ENCODE measurements around the gene LAMA4. TPM values are rescaled to one million over a fixed set of nuclear protein-coding genes. Genes with fewer than 3 reads are reported as not detected.

LAMA4 gene
- total RNA-seq, 1 experiment from 2014 or later, result 1.1 TPM

DNA sequence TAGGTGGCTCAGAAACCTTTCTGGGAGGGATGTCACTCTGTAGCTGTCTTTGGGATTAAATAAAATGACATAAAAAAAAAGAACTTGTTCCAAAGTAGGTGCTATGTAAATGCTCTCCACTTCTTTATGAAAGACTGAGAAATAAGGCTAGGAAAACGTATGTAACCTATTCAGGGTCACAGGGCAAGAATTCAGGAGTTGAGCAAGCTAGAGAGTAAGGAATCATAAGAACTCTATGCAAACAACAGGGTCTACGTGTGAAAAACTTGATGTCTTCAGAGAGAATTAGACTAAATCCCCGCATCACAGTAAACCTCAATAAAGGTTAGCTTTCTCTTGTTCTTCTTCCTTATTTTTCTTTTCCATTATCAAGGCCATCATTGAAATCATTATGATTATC lies 59.2 kb downstream of the LAMA4 start:
- H3K4me2 ChIP-seq (ENCODE audit: insufficient read depth, insufficient read length, low read length), result no peak overlapping the region
- H4K8ac ChIP-seq (replicated peaks; ENCODE audit: insufficient read length, low read depth, low read length), result no peak overlapping the region
- no peaks in the 10 kb centered on the region for H3K23me2 ChIP-seq (ENCODE audit: insufficient read length, low read depth, low read length, poor library complexity, severe bottlenecking)
- no peak overlapping the region for H4K5ac ChIP-seq (ENCODE audit: insufficient read length, low read depth, low read length)
- no peaks in the 10 kb centered on the region for H4K20me1 ChIP-seq (ENCODE audit: control insufficient read depth, insufficient read depth, insufficient read length)
- no peak overlapping the region for H2AFZ ChIP-seq (ENCODE audit: low read length)
- H3K27ac Mint-ChIP-seq, result no peak overlapping the region
- H3K27me3 ChIP-seq (ENCODE audit: insufficient read depth, low read length), result no peaks in the 10 kb centered on the region
- H2BK15ac ChIP-seq (ENCODE audit: low read depth, low read length), result no peak overlapping the region
- H2BK5ac ChIP-seq (ENCODE audit: insufficient read length, low read length), result no peak overlapping the region
- no peak overlapping the region for H3T11ph ChIP-seq (ENCODE audit: low read length)
- no peaks in the 10 kb centered on the region for H3K79me1 ChIP-seq (ENCODE audit: insufficient read depth, low read depth, low read length, poor library complexity, severe bottlenecking)
- no peak overlapping the region for H3K18ac ChIP-seq (ENCODE audit: insufficient read length, low read depth, low read length)
- H3K23ac ChIP-seq (ENCODE audit: insufficient read length, low read depth, low read length), result no peak overlapping the region
- no peak overlapping the region for H3K4ac ChIP-seq (ENCODE audit: low read depth, low read length)
- WGBS (ENCODE audit: extremely low coverage, insufficient read length, low lambda C conversion rate), result no CpG with 5 or more reads among the region's 3 CpGs
- no peak for DNase-seq
- H2BK120ac ChIP-seq (ENCODE audit: low read depth, low read length, poor library complexity, severe bottlenecking), result no peak overlapping the region
- H3K14ac ChIP-seq (ENCODE audit: insufficient read depth, low read length), result no peak overlapping the region
- H2BK12ac ChIP-seq (ENCODE audit: insufficient read length, low read depth, low read length), result no peak overlapping the region
- no peak overlapping the region for H4K91ac ChIP-seq (ENCODE audit: insufficient read length, low read depth, low read length)
- H3K56ac ChIP-seq (ENCODE audit: insufficient read length, low read depth, low read length), result no peak overlapping the region
- peaks cover 5% of the 10 kb centered on the region; the same call in 1 of the 2 replicates for H3K4me1 ChIP-seq (ENCODE audit: insufficient read depth, low read length)
- TF ChIP-seq, protein P1, sequence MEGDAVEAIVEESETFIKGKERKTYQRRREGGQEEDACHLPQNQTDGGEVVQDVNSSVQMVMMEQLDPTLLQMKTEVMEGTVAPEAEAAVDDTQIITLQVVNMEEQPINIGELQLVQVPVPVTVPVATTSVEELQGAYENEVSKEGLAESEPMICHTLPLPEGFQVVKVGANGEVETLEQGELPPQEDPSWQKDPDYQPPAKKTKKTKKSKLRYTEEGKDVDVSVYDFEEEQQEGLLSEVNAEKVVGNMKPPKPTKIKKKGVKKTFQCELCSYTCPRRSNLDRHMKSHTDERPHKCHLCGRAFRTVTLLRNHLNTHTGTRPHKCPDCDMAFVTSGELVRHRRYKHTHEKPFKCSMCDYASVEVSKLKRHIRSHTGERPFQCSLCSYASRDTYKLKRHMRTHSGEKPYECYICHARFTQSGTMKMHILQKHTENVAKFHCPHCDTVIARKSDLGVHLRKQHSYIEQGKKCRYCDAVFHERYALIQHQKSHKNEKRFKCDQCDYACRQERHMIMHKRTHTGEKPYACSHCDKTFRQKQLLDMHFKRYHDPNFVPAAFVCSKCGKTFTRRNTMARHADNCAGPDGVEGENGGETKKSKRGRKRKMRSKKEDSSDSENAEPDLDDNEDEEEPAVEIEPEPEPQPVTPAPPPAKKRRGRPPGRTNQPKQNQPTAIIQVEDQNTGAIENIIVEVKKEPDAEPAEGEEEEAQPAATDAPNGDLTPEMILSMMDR (conservative IDR thresholded peaks at IDR 0.05), result no peak
- H3K4me3 Mint-ChIP-seq, result no peak overlapping the region
- no peaks in the 10 kb centered on the region for H3K79me2 ChIP-seq (ENCODE audit: insufficient read depth, low read length)
- peaks cover 15 to 19% of the 10 kb centered on the region in 2 experiments for H3K4me1 Mint-ChIP-seq
- H3K36me3 Mint-ChIP-seq (ENCODE audit: insufficient read depth in 1 of 3, low read depth in 3 of 3), result peaks cover 0 to 4% (median 2%) of the 10 kb centered on the region in 3 experiments; a peak in 3 of 7 replicates
- H2BK20ac ChIP-seq (ENCODE audit: low read depth, low read length, poor library complexity, severe bottlenecking), result no peak overlapping the region
- H3K9ac ChIP-seq (ENCODE audit: extremely low read depth, insufficient read length, low read length), result no peak overlapping the region
- H3K27ac ChIP-seq (ENCODE audit: insufficient read length, low read depth, low read length), result no peak overlapping the region
- no peaks in the 10 kb centered on the region for H3K9me3 ChIP-seq (ENCODE audit: control insufficient read depth, low read depth, low read length)
- no peak overlapping the region for H2AK5ac ChIP-seq (ENCODE audit: insufficient read length, low read length)
- peaks cover 8% of the 10 kb centered on the region for H3K27me3 Mint-ChIP-seq (ENCODE audit: low read depth)
- peaks cover 3% of the 10 kb centered on the region in 2 experiments; a peak in 4 of 5 replicates for H3K9me3 Mint-ChIP-seq
